ENCODE measurements around the gene EPSTI1.
"Not testable (repeated sequence)": the region's sequence is repeated elsewhere in the genome, so short reads cannot be mapped to it uniquely, and the experiment has no call there.

The EPSTI1 gene

GRCh38 chr13:42991898-42992763 is at the start of gene EPSTI1:
TSS of gene EPSTI1 (minus strand) at chr13:42992241. CDS start at chr13:42992165, 76 bp downstream.
- DNase-seq (ENCODE audit: low read depth in 2 of 2) = peak; percentile 46 to 53

DNA sequence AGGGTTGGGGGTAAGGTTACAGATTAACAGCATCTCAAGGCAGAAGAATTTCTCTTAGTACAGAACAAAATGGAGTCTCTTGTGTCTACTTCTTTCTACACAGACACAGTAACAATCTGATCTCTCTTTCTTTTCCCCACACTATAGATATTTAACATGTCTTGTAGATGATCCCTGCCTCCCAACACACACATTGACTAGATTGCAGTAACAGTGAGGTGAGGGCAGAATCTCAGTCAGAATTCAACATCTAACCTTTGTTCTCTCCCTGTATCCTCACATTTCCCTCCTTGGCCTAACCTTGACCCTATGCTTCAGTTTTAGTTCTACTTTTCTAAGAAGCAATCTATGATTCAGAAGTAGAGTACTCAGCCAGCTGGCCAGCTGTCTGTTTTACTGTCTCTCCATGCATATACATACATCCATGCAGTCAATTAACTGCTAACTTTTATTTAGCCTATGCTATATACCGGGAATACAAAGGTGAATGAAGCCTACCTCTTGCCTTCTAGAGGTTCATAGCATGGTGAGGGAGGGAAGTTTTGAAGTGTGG is 49.4 kb upstream of the EPSTI1 start:
- no peak for DNase-seq (ENCODE audit: low read depth in 2 of 2)

- not testable (repeated sequence) for DNase-seq (ENCODE audit: low read depth in 2 of 2)
These were observed 48.7 kb upstream of the EPSTI1 start for GRCh38 chr13:43040581-43041368.

GRCh38 chr13:43039966-43040365 is 47.9 kb upstream of the EPSTI1 start:
- no peak for DNase-seq (ENCODE audit: low read depth in 2 of 2)

GRCh38 chr13:43036351-43037250 is 44.6 kb upstream of the EPSTI1 start:
- no peak for DNase-seq (ENCODE audit: low read depth in 2 of 2)

DNA sequence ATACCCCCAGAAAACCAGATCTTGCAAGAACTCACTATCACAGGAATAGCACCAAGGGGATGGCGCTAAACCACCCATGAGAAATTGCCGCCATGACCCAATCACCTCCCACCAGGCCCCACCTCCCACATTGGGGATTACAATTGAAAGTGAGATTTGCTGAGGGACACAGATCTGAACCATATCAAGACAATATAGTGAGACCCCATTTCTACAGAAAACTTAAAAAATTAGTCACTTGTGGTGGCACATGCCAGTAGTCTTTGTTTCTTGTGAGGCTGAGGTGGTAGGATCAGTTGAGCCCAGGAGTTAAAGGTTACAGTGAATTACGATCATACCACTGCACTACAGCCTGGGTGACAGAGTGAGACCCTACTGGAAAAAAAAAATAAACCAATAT is 41.0 kb upstream of the EPSTI1 start:
- no peak for DNase-seq (ENCODE audit: low read depth in 2 of 2)

- DNase-seq (ENCODE audit: low read depth in 2 of 2) = no peak
These were observed 39.8 kb upstream of the EPSTI1 start for GRCh38 chr13:43031881-43032280.

- no peak for DNase-seq (ENCODE audit: low read depth in 2 of 2)
These were observed 38.5 kb upstream of the EPSTI1 start for GRCh38 chr13:43030548-43030947.

DNA sequence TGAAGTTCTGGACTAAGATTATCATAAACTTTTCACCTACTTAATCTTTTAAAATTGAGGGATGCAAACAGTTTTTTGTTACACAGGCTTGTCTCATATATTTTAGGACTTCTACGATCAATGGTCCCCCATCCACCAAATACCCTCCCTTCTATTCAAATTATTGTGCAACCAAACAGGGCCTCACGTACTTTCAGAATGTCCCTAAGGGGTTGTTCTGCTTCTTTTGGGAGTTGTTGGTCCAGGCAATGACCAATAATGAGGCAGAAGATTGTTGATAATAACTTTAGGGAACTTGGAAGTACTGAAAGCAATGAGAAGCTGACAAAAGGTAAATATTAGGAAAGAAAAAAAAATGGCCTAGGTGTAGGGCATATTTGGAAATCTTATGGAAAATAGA is 34.2 kb upstream of the EPSTI1 start:
- no peak for DNase-seq (ENCODE audit: low read depth in 2 of 2)

DNA sequence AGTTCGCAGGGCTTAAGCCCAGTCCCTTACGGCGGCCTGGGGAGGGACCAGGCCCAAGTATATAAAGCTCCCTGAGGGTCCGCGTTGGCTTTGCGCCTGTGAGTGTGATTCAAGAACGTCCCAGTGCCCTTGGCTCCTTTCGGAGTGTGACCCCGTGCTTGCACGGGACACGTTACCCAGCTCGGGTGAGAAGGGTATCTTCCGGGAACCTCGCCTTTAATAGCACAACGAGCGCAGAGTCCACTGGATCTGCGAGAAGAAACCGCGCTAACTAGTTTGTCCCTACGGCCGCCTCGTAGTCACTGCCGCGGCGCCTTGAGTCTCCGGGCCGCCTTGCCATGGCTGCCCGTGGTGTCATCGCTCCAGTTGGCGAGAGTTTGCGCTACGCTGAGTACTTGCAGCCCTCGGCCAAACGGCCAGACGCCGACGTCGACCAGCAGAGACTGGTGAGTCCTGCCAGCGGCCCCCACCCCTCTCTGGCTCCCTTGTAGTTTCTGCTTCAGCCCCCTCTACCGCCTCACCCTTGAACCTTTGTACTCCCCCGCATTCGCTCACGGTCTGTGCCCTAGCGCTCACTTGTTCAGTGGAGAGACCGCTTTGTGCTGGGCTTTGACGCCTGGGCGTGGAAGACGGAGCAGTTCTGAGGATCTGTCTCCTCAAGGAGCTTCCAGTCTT is 31.4 kb upstream of the EPSTI1 start, which contains the start of gene DNAJC15:
TSS of gene DNAJC15 (plus strand) at position 298 of the 675 bp plus-strand sequence. CDS start at position 339, 41 bp downstream.
- DNase-seq (ENCODE audit: low read depth in 2 of 2) = peak; percentile 54 to 73

GRCh38 chr13:43022934-43023288 is 30.9 kb upstream of the EPSTI1 start:
- no peak for DNase-seq (ENCODE audit: low read depth in 2 of 2)

GRCh38 chr13:43021926-43022670 is 30.1 kb upstream of the EPSTI1 start:
- no peak for DNase-seq (ENCODE audit: low read depth in 2 of 2)

DNA sequence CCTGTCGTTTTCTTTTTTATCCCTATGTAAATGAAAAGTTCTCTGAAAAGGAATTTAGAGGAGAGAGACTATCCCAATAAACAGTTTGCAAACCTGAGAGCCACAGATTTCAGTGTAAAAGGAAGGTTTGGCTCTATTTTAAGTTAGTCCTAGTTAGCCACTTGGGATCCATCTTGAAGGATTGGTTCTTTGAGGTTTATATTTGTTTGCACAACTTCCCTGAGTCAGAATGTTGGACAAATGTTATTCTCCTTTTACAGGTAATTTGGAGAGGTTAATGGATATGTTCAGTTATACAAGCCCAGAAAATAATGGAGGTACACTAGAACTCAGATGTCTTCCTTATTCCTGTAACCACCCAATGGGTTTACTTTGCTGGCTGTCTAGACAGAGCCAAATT is 28.8 kb upstream of the EPSTI1 start:
- no peak for DNase-seq (ENCODE audit: low read depth in 2 of 2)

DNA sequence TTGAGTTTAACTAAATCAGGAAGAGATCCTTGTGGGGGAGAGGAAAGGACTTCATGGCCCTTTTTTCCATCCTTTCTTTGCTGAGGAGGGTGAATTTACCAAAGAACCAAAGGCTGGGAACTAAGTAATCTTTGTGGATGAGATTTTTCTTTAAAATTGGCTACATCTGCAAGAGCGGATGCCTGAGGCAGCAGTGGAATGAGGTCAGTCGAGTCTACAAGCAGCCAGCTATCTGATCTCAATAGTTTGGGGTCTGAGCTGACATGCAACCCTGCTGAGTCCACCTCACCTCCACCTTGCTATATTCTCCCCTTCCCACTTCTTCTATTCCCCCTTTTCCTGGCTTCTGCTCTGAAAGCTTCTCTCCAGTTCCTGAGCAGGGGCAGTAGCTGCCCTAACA is 27.8 kb upstream of the EPSTI1 start:
- DNase-seq (ENCODE audit: low read depth in 2 of 2) = no peak

GRCh38 chr13:43016226-43016625 is 24.2 kb upstream of the EPSTI1 start:
- DNase-seq (ENCODE audit: low read depth in 2 of 2) = no peak

DNA sequence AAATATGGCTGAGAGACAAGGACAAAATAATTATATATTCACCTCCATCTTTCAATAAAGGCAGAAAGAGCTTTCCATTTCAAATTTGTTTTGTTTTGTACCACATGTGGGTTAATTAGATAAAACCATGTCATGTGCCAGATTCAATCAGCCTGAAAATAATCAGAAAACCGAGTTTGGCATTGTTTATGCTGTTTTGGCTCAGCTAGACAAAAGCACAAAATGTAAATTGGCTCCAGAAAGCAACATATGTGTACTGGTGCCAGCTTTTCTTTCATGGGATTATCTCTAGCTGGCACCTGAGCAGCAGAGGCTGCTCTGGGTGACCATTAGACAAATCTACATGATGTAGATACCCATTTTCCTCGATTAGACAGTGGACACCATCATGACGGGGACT is 22.1 kb upstream of the EPSTI1 start:
- no peak for DNase-seq (ENCODE audit: low read depth in 2 of 2)

- no peak for DNase-seq (ENCODE audit: low read depth in 2 of 2)
These were observed 17.5 kb upstream of the EPSTI1 start for GRCh38 chr13:43009506-43009905.

DNA sequence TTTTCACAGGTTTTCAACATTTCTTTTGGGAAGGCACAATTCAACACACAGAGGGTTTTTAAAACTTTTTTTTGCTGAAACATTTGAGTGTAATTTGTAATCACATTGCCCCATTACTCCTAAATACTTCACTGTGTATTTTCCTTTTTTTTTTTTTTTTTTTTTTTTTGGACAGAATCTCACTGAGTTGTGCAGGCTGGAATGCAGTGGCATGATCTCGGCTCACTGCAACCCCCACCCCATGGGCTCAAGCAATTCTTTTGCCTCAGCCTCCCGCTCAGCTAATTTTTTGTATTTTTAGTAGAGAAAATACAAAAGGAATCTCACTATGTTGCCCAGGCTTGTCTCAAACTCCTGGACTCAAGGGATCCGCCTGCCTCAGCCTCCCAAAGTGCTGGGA is 16.6 kb upstream of the EPSTI1 start:
- no peak for DNase-seq (ENCODE audit: low read depth in 2 of 2)

GRCh38 chr13:43006893-43007631 is 15.0 kb upstream of the EPSTI1 start:
- no peak for DNase-seq (ENCODE audit: low read depth in 2 of 2)
